ENCODE results near the gene PTEN.
"Not testable (repeated sequence)": the region's sequence is repeated elsewhere in the genome, so short reads cannot be mapped to it uniquely, and the experiment has no call there.

Gene PTEN

GRCh38 chr10:87863053-87863943 lies at the start of gene PTEN, which contains the start of gene KLLN:
TSS of gene PTEN (plus strand) at chr10:87863625. CDS start at chr10:87864470, 845 bp downstream.
TSS of gene KLLN (minus strand) at chr10:87863533. CDS start at chr10:87862487, 1,046 bp downstream.
- peak; percentile 97 to 99 for DNase-seq

- DNase-seq = peak; percentile 69 to 74
These were observed 47.1 kb upstream of the PTEN start for GRCh38 chr10:87816163-87816897.

- peak; percentile 82 to 90 for DNase-seq
These were observed 46.4 kb upstream of the PTEN start for GRCh38 chr10:87816898-87817608.

GRCh38 chr10:87817609-87818504 lies 45.6 kb upstream of the PTEN start, which contains the start of gene ATAD1:
TSS of gene ATAD1 (minus strand) at chr10:87818226. CDS start at chr10:87814599, 3,627 bp downstream.
- DNase-seq = peak; percentile 97

GRCh38 chr10:87818505-87819288 lies 44.7 kb upstream of the PTEN start:
- peak; percentile 83 to 91 for DNase-seq

DNA sequence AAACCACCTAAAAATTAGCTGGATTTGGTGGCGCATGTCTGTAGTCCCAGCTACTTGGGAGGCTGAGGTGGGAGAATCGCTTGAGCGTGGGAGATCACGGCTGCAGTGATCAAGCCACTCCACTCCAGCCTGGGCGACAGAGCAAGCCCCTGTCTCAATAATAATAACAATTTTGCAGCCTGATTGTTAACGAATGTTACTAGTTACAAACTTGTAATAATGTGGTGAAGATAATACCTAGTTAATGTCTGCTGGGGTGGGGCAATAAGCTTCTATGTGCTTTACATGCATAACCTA lies 44.2 kb upstream of the PTEN start:
- DNase-seq = no peak

GRCh38 chr10:87826653-87827052 lies 36.8 kb upstream of the PTEN start:
- no peak for DNase-seq

DNA sequence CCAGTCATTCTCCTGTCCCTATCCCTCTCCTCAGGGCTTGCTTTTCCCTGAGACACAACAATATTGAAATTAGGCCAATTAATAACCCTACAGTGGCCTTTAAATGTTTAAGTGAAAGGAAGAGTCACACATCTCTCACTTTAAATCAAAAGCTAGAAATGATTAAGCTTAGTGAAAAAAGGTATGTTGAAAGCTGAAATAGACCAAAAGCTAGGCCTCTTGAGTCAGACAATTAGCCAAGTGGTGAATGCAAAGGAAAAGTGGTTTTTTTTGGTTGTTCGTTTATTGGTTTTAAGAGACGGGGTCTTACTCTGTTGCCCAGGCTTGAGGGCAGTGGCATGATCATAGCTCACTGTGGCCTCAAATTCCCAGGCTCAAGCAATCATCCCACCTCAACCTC lies 35.7 kb upstream of the PTEN start:
- no peak for DNase-seq

DNA sequence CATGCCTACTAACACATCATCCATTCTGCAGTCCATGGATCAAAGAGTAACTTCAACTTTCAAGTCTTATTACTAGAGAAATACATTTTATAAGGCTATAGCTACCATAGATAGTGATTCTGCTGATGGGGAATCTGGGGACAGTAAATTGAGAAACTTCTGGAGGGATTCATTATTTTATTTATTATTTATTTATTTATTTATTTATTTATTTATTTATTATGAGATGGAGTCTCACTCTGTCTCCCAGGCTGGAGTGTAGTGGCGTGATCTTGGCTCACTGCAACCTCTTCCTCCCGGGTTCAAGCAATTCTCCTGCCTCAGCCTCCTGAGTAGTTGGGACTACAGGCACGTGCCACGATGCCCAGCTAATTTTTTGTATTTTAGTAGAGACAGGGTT lies 34.4 kb upstream of the PTEN start:
- not testable (repeated sequence) for DNase-seq

GRCh38 chr10:87829986-87830729 lies 33.3 kb upstream of the PTEN start:
- no peak for DNase-seq

GRCh38 chr10:87836098-87836497 lies 27.3 kb upstream of the PTEN start:
- DNase-seq = no peak

DNA sequence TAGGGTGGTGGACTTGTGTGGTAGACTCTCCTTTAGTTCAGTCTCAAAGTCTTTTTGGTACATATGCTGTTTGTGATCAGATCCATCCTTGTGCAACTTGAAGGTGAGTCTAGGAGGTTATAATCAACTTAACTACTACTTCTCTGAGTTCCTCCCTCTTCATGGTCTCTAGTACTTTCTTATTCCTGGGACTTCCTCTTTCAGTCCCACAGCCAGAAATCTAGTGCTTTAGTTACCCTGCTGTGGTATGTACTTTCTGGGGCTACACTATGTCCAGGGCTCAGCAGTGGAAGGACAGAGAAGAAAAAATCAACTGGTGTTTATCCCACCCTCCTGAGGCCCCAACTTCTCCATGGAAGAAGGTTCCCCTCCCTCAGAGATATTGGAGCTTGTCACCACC lies 26.0 kb upstream of the PTEN start:
- DNase-seq = peak; percentile 88 to 94

DNA sequence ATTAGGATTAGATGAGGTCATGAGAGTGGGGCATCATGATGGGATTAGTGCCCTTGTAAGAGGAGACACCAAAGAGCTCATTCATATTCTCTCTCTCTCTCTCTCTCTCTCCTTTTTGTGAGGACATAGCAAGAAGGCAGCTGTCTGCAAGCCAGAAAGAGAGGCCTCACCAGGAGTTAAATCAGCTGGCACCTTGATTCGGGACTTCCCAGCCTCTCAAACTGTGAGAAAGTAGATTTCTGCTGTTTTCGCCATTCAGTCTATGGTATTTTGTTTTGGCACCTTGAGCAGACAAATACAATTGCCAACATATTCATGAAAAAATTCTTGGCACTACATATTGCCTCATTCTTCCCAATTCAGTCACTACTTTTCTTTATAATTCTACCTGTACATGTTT lies 24.8 kb upstream of the PTEN start:
- DNase-seq = no peak

- DNase-seq = no peak
These were observed 22.2 kb upstream of the PTEN start for GRCh38 chr10:87841186-87841585.

- no peak for DNase-seq
These were observed 21.2 kb upstream of the PTEN start for GRCh38 chr10:87842220-87842641.

DNA sequence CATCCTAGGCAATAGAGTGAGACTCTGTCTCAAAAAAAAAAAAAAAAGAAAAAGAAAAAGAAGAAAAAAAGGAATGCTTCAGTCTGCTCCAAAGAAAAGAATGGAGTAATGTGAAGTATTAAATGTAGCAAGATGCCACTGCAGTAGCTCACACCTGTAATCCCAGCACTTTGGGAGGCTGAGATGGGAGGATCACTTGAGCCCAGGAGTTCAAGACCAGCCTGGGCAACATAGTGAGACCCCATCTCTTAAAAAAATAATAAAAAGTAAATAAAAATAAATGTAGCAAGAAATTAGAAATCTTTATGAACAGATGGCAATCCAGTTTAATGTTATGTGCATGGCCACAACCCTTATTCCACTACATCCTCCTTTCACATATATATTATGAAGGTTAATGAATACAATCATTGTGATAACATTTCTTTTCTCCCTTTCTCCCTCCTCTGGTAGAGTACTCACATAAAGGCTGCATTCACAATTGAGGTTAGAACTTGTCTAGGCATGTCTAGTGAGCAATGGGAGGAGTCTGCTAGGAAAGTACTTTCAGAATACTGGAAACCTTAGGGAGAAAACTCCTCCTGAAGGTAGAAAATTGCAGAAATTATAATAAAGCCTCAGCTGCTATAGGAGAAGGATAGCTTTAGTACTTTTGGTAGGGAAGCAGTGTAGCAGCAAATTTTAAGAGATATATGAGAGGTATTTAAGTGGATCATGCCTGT lies 20.5 kb upstream of the PTEN start:
- DNase-seq = no peak

GRCh38 chr10:87843714-87844113 lies 19.7 kb upstream of the PTEN start:
- no peak for DNase-seq

- peak; percentile 40 to 50 for DNase-seq
These were observed 18.4 kb upstream of the PTEN start for GRCh38 chr10:87844837-87845623.

- no peak for DNase-seq
These were observed 17.8 kb upstream of the PTEN start for GRCh38 chr10:87845624-87845998.
